ENCODE data around the gene IGDCC3.

GRCh38 chr15:65343374-65343981, 34.3 kb downstream of the IGDCC3 start:
- TF ChIP-seq FOSL2 (IDR thresholded peaks at IDR 0.05) (no peak), FOSL2 (CRISPR knock-in tag; IDR thresholded peaks at IDR 0.05) (no peak), POLR2A (IDR thresholded peaks at IDR 0.05; ENCODE audit: low read length) (no peak), CBX2 (IDR thresholded peaks at IDR 0.05; ENCODE audit: borderline replicate concordance, low read depth) (no peak), CTCF (IDR thresholded peaks at IDR 0.05) (no peak), EP300 (IDR thresholded peaks at IDR 0.05) (no peak), HDAC2 (IDR thresholded peaks at IDR 0.05) (no peak), CBX8 (IDR thresholded peaks at IDR 0.05) (no peak), BHLHE40 (IDR thresholded peaks at IDR 0.05; ENCODE audit: low read depth, low read length) (no peak), ZSCAN20 (CRISPR knock-in tag; IDR thresholded peaks at IDR 0.05) (no peak), CHD2 (IDR thresholded peaks at IDR 0.05; ENCODE audit: low read length, partially characterized antibody) (no peak), NFE2L2 (conservative IDR thresholded peaks at IDR 0.05; ENCODE audit: low read length) (no peak), JUNB (IDR thresholded peaks at IDR 0.05) (no peak)
- TF ChIP-seq, protein P1, sequence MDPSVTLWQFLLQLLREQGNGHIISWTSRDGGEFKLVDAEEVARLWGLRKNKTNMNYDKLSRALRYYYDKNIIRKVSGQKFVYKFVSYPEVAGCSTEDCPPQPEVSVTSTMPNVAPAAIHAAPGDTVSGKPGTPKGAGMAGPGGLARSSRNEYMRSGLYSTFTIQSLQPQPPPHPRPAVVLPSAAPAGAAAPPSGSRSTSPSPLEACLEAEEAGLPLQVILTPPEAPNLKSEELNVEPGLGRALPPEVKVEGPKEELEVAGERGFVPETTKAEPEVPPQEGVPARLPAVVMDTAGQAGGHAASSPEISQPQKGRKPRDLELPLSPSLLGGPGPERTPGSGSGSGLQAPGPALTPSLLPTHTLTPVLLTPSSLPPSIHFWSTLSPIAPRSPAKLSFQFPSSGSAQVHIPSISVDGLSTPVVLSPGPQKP (IDR thresholded peaks at IDR 0.05; ENCODE audit: low read depth, low read length) = no peak

All from A549 (cell line).